OCI-LY3 (cell line): ENCODE results near the gene SH3PXD2A.

Experiments
- H2AFZ ChIP-seq: fragments of 200-600, 300-600 bp; shearing (Covaris generic); 2 replicates; pipeline ENCODE4 v1.6.0; 2014; ENCODE audit warnings: antibody characterized with exemption, low read depth, low read length
- H3K27ac ChIP-seq: fragments of 200-600, 300-600 bp; sonication (generic); 2 replicates; pipeline ENCODE4 v1.5.1; 2014; ENCODE audit warnings: mild to moderate bottlenecking, low read length, moderate library complexity, mixed read lengths
- H3K27me3 ChIP-seq: fragments of 200-600, 300-600 bp; sonication (generic); 2 replicates; pipeline ENCODE4 v1.6.1; 2014; ENCODE audit warnings: low read depth, low read length, mixed read lengths
- H3K36me3 ChIP-seq: fragments of 200-600, 300-600 bp; sonication (generic); replicated peaks from 2 replicates; pipeline ENCODE3; 2014; ENCODE audit warnings: low read depth, low read length, mixed read lengths
- H3K4me1 ChIP-seq: fragments of 300-600, 200-600 bp; sonication (generic); 2 replicates; pipeline ENCODE4 v1.6.1; 2014; ENCODE audit warnings: low read length, mixed read lengths
- H3K4me2 ChIP-seq: fragments of 200-600, 300-600 bp; sonication (generic); 2 replicates; pipeline ENCODE4 v1.6.1; 2014; ENCODE audit warnings: low read length, mixed read lengths
- H3K4me3 ChIP-seq: fragments of 300-600, 200-600 bp; sonication (generic); 2 replicates; pipeline ENCODE4 v1.5.1; 2014; ENCODE audit warnings: antibody characterized with exemption, mild to moderate bottlenecking, low read length, moderate library complexity
- H3K79me2 ChIP-seq: fragments of 300-600, 200-600 bp; shearing (Covaris generic); 2 replicates; pipeline ENCODE4 v1.6.1; 2014; ENCODE audit warnings: mild to moderate bottlenecking, low read length, mixed read lengths
- H3K9ac ChIP-seq: fragments of 300-600, 200-600 bp; shearing (Covaris generic); 2 replicates; pipeline ENCODE4 v1.6.0; 2014; ENCODE audit warnings: mild to moderate bottlenecking, low read length, moderate library complexity
- H3K9me3 ChIP-seq: fragments of 200-600, 300-600 bp; shearing (Covaris generic); 2 replicates; pipeline ENCODE4 v1.6.1; 2014; ENCODE audit warnings: low read length, mixed read lengths; ENCODE audit not compliant: insufficient read depth
- H4K20me1 ChIP-seq: fragments of 200-600, 300-600 bp; sonication (generic); 2 replicates; pipeline ENCODE4 v1.6.1; 2016; ENCODE audit warnings: low read length, mixed read lengths; ENCODE audit not compliant: insufficient read depth
- CTCF ChIP-seq: fragments of 200-600, 300-600 bp; sonication (generic); IDR thresholded peaks from 2 replicates; pipeline ENCODE4 v1.5.1; 2014; ENCODE audit warnings: antibody characterized with exemption, low read length, low read depth
- EZH2phosphoT487 ChIP-seq: fragments of 200-600 bp; shearing (Covaris generic); IDR thresholded peaks from 2 replicates; pipeline ENCODE4 v1.6.1; 2018; ENCODE audit warnings: antibody characterized with exemption, mixed run types, low read depth

The SH3PXD2A gene

GRCh38 chr10:103746598-103746997 lies 108.8 kb downstream of the SH3PXD2A start:
- H3K36me3 ChIP-seq, result no peaks in the 10 kb centered on the region
- no peaks in the 10 kb centered on the region for H3K9me3 ChIP-seq
- no peaks in the 10 kb centered on the region for H3K27me3 ChIP-seq
- H2AFZ ChIP-seq, result no peak overlapping the region
- no peak overlapping the region for H3K4me3 ChIP-seq
- no peak overlapping the region for H3K9ac ChIP-seq
- H3K4me1 ChIP-seq, result no peaks in the 10 kb centered on the region
- H3K27ac ChIP-seq, result no peak overlapping the region
- no peak overlapping the region for H3K4me2 ChIP-seq
- no peaks in the 10 kb centered on the region for H3K79me2 ChIP-seq
- TF ChIP-seq EZH2phosphoT487, result no peak
- TF ChIP-seq CTCF, result no peak
- H4K20me1 ChIP-seq, result no peaks in the 10 kb centered on the region

GRCh38 chr10:103745341-103746247 lies 109.8 kb downstream of the SH3PXD2A start:
- Histone ChIP-seq H3K9me3 (no peaks in the 10 kb centered on the region), H3K27me3 (no peaks in the 10 kb centered on the region), H3K4me2 (no peak overlapping the region), H2AFZ (no peak overlapping the region), H3K4me3 (no peak overlapping the region), H3K9ac (no peak overlapping the region), H3K4me1 (no peaks in the 10 kb centered on the region), H3K79me2 (no peaks in the 10 kb centered on the region), H4K20me1 (no peaks in the 10 kb centered on the region), H3K36me3 (no peaks in the 10 kb centered on the region), H3K27ac (no peak overlapping the region)
- TF ChIP-seq CTCF, result no peak
- TF ChIP-seq EZH2phosphoT487, result no peak

GRCh38 chr10:103742824-103743223 lies 112.6 kb downstream of the SH3PXD2A start:
- Histone ChIP-seq H3K27ac (no peak overlapping the region), H3K79me2 (no peaks in the 10 kb centered on the region), H3K4me3 (no peak overlapping the region), H4K20me1 (no peaks in the 10 kb centered on the region), H2AFZ (no peak overlapping the region), H3K36me3 (no peaks in the 10 kb centered on the region), H3K27me3 (no peaks in the 10 kb centered on the region), H3K4me1 (no peaks in the 10 kb centered on the region), H3K9me3 (no peaks in the 10 kb centered on the region), H3K9ac (no peak overlapping the region), H3K4me2 (no peak overlapping the region)
- no peak for TF ChIP-seq CTCF

- Histone ChIP-seq H3K9me3 (no peaks in the 10 kb centered on the region), H3K4me1 (no peaks in the 10 kb centered on the region)
Measured at GRCh38 chr10:103740611-103741010, 114.8 kb downstream of the SH3PXD2A start.

More at GRCh38 chr10:103740611-103741010, 114.8 kb downstream of the SH3PXD2A start:
- Histone ChIP-seq H3K4me2 (no peak overlapping the region), H3K9ac (no peak overlapping the region), H4K20me1 (no peaks in the 10 kb centered on the region), H3K27ac (no peak overlapping the region), H3K4me3 (no peak overlapping the region), H3K36me3 (no peaks in the 10 kb centered on the region), H2AFZ (no peak overlapping the region), H3K79me2 (no peaks in the 10 kb centered on the region), H3K27me3 (no peaks in the 10 kb centered on the region)
- no peak for TF ChIP-seq CTCF
- no peak for TF ChIP-seq EZH2phosphoT487
